ENCODE results near the gene MARCKSL1.

Gene MARCKSL1

GRCh38 chr1:32330558-32331151 lies 5.4 kb downstream of the MARCKSL1 start:
- DNase-seq (ENCODE audit: insufficient read length) (no peak), FAIRE-seq (no peak)
- TF ChIP-seq TAF1 (IDR thresholded peaks at IDR 0.05; ENCODE audit: borderline replicate concordance, low read depth, low read length) (no peak), POLR2A (IDR thresholded peaks at IDR 0.05; ENCODE audit: low read depth, low read length) (peak; percentile 33; the same call in 1 of the 2 replicates), POLR2AphosphoS5 (IDR thresholded peaks at IDR 0.05; ENCODE audit: low read depth, low read length) (peak; percentile 68)

GRCh38 chr1:32329931-32330466 lies 6.0 kb downstream of the MARCKSL1 start:
- FAIRE-seq (no peak), DNase-seq (ENCODE audit: insufficient read length) (no peak)
- no peak for TF ChIP-seq POLR2AphosphoS5 (IDR thresholded peaks at IDR 0.05; ENCODE audit: low read depth, low read length)
- no peak for TF ChIP-seq TAF1 (IDR thresholded peaks at IDR 0.05; ENCODE audit: borderline replicate concordance, low read depth, low read length)
- TF ChIP-seq POLR2A (IDR thresholded peaks at IDR 0.05; ENCODE audit: low read depth, low read length): no peak

DNA sequence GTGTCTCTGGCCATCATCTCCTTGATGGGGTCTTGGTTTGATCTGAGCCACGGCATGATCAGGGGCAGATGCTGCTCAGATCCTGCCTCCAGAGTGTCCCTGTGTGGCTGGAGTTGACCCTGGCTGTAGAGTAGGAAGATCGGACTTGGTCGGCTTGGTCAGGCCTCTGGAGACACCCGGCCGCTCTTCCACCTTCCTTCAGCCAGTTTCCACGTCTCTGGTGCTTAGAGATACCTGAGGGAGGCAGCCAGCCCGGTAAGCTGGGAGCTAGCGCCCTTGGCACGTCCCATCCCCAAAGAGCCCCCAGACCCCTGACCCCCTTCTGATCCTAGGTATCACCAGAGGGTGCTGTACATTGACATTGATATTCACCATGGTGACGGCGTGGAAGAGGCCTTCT lies 8.8 kb downstream of the MARCKSL1 start:
- DNase-seq (ENCODE audit: insufficient read length): no peak
- FAIRE-seq: no peak
- no peak for TF ChIP-seq TAF1 (IDR thresholded peaks at IDR 0.05; ENCODE audit: borderline replicate concordance, low read depth, low read length)
- no peak for TF ChIP-seq POLR2A (IDR thresholded peaks at IDR 0.05; ENCODE audit: low read depth, low read length)
- TF ChIP-seq POLR2AphosphoS5 (IDR thresholded peaks at IDR 0.05; ENCODE audit: low read depth, low read length): no peak; the same call in 1 of the 2 replicates

GRCh38 chr1:32321712-32322291 lies 14.2 kb downstream of the MARCKSL1 start:
- peak; percentile 73 for FAIRE-seq
- TF ChIP-seq TAF1 (IDR thresholded peaks at IDR 0.05; ENCODE audit: borderline replicate concordance, low read depth, low read length) (no peak), POLR2AphosphoS5 (IDR thresholded peaks at IDR 0.05; ENCODE audit: low read depth, low read length) (no peak), POLR2A (IDR thresholded peaks at IDR 0.05; ENCODE audit: low read depth, low read length) (no peak)
- DNase-seq (ENCODE audit: insufficient read length): no peak

- FAIRE-seq: no peak
- TF ChIP-seq POLR2AphosphoS5 (IDR thresholded peaks at IDR 0.05; ENCODE audit: low read depth, low read length): no peak
- TF ChIP-seq TAF1 (IDR thresholded peaks at IDR 0.05; ENCODE audit: borderline replicate concordance, low read depth, low read length): no peak
- no peak for TF ChIP-seq POLR2A (IDR thresholded peaks at IDR 0.05; ENCODE audit: low read depth, low read length)
These were observed 17.7 kb downstream of the MARCKSL1 start for GRCh38 chr1:32318127-32318869.

DNA sequence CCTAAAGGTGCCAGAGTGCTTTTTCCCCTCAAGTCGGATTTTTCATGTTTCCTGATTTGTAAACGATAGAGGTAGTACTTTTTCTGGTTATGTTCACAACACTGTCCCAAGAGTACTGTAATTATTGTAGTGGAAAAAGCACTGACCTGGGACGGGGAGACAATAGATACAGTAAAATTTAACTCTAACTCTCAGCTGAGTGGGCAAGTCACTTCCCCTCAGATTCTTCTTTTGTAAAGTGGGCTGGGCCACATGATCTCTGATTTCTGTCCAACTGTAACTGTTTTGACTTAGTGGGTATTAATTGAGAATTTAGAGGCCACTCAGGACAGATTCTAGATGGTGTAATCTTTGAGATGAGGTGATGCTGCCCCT lies 19.1 kb downstream of the MARCKSL1 start:
- FAIRE-seq (no peak), DNase-seq (ENCODE audit: insufficient read length) (no peak)
- TF ChIP-seq TAF1 (IDR thresholded peaks at IDR 0.05; ENCODE audit: borderline replicate concordance, low read depth, low read length) (no peak), POLR2AphosphoS5 (IDR thresholded peaks at IDR 0.05; ENCODE audit: low read depth, low read length) (no peak), POLR2A (IDR thresholded peaks at IDR 0.05; ENCODE audit: low read depth, low read length) (no peak)

More at GRCh38 chr1:32318127-32318869, 17.7 kb downstream of the MARCKSL1 start:
- DNase-seq (ENCODE audit: insufficient read length): no peak

DNA sequence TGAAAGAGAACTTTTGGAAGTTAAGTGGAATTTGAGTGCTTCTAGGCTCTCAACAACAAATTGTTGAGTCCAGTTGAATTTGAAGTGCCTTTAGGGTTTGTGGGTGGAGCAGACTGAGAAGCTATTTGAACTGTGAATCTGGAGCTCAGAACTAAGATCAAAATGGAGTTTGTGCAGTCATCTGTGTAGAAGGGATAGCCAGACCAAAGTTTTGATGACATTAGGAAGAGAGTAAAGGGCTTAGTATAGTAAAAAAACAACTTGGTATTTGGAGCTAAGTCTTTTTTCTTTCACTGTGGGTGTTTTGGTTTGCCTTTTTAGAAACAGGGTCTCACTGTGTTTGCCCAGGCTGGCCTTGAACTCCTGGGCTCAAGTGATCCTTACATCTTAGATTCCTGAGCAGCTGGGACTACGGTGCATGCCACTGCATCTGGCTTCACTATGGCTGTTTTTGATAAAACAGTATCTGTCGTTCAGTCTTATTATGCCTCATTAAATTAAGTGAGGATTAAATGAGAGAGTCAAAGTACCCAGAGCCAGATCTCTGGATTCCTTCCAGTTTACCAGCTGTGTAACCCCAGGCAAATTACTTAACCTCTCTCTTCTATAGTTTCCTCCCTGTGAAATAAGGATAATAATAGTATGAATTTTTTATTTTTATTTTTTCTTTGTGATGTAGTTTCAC lies 24.2 kb downstream of the MARCKSL1 start:
- no peak for FAIRE-seq

DNA sequence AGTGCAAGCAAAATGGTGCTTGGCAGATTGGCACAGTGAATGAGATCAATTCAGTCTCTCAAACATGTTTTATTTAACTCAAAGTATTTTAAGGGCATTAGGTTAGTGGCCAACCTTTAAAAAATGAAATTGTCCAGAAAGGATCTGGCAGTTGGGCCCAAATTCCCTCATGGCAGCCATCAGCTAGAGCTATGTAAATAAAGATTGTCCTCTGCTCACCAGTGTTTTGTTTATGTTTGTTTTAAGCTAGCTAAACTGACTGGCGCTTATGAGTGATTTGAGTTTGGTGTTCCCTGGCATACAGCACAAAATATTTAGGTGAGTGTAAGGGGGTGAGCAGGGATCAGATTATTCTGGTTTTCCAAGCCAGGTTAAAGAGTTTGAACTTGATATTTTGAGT lies 26.1 kb downstream of the MARCKSL1 start:
- DNase-seq (ENCODE audit: insufficient read length) (no peak), FAIRE-seq (no peak)
- TF ChIP-seq TAF1 (IDR thresholded peaks at IDR 0.05; ENCODE audit: borderline replicate concordance, low read depth, low read length): no peak
- TF ChIP-seq POLR2A (IDR thresholded peaks at IDR 0.05; ENCODE audit: low read depth, low read length): no peak
- TF ChIP-seq POLR2AphosphoS5 (IDR thresholded peaks at IDR 0.05; ENCODE audit: low read depth, low read length): no peak

More for the DNA sequence above, 24.2 kb downstream of the MARCKSL1 start:
- no peak for DNase-seq (ENCODE audit: insufficient read length)
- TF ChIP-seq POLR2A (IDR thresholded peaks at IDR 0.05; ENCODE audit: low read depth, low read length) (no peak), TAF1 (IDR thresholded peaks at IDR 0.05; ENCODE audit: borderline replicate concordance, low read depth, low read length) (no peak), POLR2AphosphoS5 (IDR thresholded peaks at IDR 0.05; ENCODE audit: low read depth, low read length) (no peak)

- FAIRE-seq: no peak
- TF ChIP-seq TAF1 (IDR thresholded peaks at IDR 0.05; ENCODE audit: borderline replicate concordance, low read depth, low read length) (no peak), POLR2AphosphoS5 (IDR thresholded peaks at IDR 0.05; ENCODE audit: low read depth, low read length) (no peak), POLR2A (IDR thresholded peaks at IDR 0.05; ENCODE audit: low read depth, low read length) (no peak)
- no peak for DNase-seq (ENCODE audit: insufficient read length)
These were observed 28.7 kb downstream of the MARCKSL1 start for GRCh38 chr1:32307324-32307723.

GRCh38 chr1:32305310-32305709 lies 30.7 kb downstream of the MARCKSL1 start:
- no peak for FAIRE-seq
- TF ChIP-seq POLR2A (IDR thresholded peaks at IDR 0.05; ENCODE audit: low read depth, low read length): no peak
- TF ChIP-seq POLR2AphosphoS5 (IDR thresholded peaks at IDR 0.05; ENCODE audit: low read depth, low read length): no peak
- TF ChIP-seq TAF1 (IDR thresholded peaks at IDR 0.05; ENCODE audit: borderline replicate concordance, low read depth, low read length): no peak

More at GRCh38 chr1:32305310-32305709, 30.7 kb downstream of the MARCKSL1 start:
- no peak for DNase-seq (ENCODE audit: insufficient read length)

Data from GM12892 (cell line).